ENCODE measurements around the gene FLT3.

Gene FLT3

DNA sequence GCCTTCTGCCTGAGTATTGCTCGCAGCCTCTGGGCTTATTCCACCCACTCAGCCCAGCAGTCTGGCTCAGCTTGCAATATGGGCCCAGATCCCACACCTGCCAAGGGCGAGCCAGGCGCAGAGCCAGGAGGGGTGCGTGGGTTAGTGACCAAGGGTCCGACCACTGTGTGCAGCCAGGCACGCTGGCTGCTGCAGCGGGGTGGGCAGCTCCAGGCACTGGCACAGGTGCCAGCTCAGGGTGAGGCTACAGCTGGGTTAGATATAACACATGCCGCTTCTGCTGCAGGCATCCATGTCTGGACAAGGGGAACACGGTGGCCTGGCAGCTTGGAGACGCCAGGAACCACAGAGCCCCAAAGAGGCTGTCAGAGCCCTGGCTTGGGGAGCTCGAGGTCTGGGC lies 99.3 kb downstream of the FLT3 start:
- no peak for DNase-seq

- no peak for DNase-seq
These were observed 99.8 kb downstream of the FLT3 start for GRCh38 chr13:28000567-28000966.

DNA sequence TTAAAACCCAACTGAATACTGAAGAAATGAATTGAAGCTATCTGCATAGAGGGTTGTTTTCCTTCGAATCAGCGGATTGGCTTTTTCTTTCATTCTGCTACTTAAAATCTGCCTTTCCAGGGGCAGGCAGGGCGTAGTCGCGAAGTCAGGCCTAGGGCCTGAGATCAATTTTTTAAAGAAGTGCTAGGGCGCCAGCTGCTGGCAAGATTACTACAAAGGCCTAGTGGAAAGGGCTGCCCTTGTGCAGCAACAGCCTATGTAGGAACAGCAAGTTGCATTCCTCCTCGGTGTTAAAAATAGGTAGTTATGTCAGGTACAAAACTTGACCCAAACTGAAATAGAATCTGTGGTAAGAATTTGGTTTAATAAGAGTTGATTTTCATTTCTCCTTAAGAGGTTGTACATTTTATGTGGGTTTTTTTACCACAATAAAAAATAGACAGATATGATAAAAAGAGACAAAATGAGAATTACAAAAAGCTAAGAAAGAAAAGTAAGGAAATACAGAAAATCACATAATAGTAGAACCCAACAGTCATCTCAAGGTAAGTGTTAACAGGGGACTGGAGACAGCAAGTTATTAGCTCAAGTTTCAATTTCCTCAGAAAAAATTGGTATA lies 102.4 kb downstream of the FLT3 start:
- DNase-seq = peak; percentile 12 to 82

GRCh38 chr13:27991881-27992280 lies 108.5 kb downstream of the FLT3 start:
- no peak for DNase-seq

- DNase-seq = no peak
These were observed 111.9 kb downstream of the FLT3 start, which contains the start of gene URAD for GRCh38 chr13:27988520-27988919. URAD (minus strand) TSS chr13:27988693; CDS start chr13:27988637, 56 bp downstream.

DNA sequence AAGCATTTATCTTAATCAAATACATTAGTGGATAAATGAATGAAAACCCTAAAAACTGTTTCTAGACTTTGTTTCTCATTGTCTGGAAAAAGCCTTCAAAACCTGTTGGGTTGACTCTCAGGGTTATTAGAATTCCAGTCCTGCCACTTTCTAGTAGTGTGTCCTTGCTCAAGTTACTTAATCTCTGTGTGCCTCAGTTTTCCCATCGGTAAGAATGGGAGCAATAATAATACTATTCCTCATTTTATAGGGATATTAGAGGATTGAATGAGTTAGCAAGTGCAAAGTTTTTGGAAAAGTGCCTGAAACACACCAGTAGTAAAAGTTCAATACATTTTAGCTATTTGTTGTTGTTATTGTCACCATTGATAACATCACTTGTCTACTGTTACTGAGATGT lies 114.8 kb downstream of the FLT3 start:
- DNase-seq = no peak

DNA sequence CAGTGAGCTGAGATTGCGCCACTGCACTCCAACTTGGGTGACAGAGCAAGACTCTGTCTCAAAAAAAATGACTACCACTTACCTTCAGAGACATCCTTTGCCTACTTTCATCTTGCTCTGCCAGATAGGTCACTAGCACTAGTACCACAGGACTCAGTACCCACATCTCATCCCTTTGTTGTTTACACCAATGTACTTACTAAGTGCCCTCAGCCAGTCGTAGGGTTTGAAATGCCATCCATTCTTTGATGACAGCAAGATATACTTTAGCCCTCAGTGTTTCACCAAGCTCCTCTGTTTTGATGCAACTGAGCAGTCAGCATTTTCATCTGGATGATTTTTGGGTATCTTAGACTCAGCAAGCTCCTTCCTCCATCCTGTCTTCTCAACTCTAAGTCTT lies 118.0 kb downstream of the FLT3 start:
- DNase-seq = no peak

- no peak for DNase-seq
These were observed 119.2 kb downstream of the FLT3 start for GRCh38 chr13:27981006-27981708.

- no peak for DNase-seq
These were observed 119.9 kb downstream of the FLT3 start for GRCh38 chr13:27980280-27980998.

DNA sequence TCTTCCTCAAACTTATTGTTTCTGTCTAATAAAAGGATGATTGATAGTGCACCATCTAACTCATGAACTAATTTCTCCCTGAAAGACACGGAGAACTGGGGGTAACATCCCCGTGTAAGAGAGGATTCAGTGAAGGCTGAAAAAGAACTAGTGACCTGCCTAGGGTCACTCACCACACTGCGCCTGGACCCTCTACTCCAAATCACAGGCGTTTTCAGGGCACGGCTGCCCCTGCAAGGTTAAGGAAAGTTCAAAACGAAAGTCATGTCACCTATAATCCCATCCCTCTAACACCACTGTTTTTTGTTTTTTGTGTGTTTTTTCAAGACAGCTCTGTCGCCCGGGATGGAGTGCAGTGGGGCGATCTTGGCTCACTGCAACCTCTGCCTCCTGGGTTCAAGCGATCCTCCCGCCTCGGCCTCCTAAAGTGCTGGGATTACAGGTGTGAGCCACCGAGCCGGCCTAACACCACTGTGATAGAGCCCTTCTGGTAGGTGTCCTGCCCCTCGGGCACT lies 120.6 kb downstream of the FLT3 start:
- no peak for DNase-seq

DNA sequence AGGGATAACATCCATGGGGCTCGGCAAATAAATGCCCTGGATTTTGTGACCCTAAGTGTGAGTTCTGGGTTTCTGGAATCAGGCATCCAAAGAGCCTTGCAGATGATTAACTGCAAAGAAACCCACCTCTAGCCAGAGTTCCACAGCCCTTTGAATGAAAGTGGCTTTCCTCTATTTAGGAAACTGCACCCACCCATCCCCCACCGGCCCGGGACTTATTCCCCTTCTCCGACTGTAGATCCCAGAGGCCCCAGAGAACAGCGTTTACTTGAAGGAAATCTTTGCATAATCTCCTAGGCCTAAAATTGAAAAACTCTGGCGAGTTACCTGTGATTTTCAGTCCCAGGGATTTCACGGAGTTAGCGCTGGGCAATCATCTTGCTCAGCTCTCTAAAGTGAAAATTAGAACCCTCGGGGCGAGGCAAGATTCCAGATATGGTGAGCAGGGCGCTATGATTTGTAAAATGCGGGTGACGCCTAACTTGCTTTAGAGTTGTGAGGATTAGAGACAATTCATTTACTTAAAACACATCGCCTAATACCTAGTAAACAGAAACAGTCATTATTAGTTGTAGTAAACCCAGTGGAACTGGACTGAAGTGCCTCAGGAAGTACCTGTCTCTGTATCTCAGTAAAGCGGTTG lies 121.3 kb downstream of the FLT3 start:
- DNase-seq = no peak

- no peak for DNase-seq
These were observed 121.9 kb downstream of the FLT3 start for GRCh38 chr13:27978301-27978968.

- peak in 1 of 2 experiments; percentile 42 for DNase-seq
These were observed 122.7 kb downstream of the FLT3 start for GRCh38 chr13:27977476-27978300.

- no peak for DNase-seq
These were observed 123.8 kb downstream of the FLT3 start for GRCh38 chr13:27976362-27977091.

DNA sequence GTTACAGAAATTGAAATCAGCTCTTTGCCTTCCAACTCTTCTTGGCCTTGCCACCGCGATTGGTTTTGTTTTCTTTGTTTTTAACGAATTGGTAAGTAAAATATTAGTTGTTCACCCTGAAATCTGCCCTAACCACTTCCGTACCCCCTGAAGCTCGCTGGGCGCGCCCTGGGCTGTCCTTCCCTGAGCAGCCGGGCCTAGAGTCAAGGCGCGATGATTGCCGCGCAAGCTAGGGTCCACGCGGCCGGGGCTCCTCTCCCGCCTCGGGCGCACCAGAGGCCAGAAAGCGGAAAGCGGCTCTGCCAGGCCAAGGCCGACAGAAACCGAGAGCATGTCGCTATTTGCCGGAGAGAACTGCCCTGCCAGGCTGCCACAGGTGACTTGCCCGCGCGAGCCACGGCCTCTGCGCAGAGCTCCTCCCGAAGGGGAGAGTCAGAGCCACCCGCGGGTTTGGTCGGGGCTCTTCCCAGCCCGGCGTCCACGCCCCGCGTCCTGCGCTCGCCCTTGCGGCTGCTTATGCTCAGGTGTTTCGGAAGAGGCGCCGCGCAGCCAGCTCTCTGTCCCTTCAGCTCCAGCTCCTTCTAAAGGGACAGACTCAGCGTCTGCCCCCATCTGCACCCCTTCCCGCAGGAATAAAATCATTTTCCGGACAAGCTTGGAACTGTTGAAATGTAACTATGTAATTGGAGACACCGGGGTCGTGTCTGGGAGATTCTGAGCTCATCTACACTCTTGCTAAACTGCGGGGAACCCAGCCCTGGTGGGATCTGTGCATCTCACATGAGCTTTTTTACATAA lies 124.6 kb downstream of the FLT3 start:
- no peak for DNase-seq

GRCh38 chr13:27973961-27974662 lies 126.3 kb downstream of the FLT3 start:
- DNase-seq = no peak

DNA sequence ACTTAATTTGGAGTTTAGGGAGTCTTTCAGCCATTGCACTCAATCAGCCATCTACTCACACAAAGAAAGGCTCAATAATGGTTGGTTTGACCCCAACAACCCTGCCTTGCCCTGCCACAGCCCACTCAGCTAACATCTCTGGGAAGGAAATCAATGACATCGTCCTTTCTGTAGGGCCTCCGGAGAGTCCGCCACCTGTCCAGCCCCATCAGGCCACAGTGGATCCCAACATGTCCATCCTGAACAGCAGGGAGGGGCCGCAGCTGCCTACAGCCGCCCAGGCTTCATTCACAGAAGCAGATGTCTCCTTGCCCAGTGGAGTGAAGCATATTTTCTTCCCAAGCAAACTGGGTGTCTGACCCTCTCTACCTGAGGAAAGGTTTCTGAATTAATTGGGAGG lies 127.1 kb downstream of the FLT3 start:
- no peak for DNase-seq

DNA sequence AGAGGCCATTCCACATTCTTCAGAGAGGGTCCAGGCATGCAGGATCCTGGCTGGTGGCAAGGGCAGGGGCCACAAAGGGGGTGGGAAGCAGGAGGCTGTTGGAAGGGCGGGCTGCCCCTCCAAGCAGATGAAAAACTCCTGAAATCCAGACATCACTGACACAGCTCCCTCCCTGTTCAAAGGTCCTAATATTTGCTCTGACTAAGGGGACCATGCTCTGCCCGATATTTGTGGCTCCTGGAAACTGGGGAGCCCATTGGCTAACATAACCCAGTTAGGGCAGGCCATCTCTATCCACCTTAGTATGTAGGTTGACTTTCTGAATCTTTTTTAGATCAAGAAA lies 127.9 kb downstream of the FLT3 start:
- no peak for DNase-seq

DNA sequence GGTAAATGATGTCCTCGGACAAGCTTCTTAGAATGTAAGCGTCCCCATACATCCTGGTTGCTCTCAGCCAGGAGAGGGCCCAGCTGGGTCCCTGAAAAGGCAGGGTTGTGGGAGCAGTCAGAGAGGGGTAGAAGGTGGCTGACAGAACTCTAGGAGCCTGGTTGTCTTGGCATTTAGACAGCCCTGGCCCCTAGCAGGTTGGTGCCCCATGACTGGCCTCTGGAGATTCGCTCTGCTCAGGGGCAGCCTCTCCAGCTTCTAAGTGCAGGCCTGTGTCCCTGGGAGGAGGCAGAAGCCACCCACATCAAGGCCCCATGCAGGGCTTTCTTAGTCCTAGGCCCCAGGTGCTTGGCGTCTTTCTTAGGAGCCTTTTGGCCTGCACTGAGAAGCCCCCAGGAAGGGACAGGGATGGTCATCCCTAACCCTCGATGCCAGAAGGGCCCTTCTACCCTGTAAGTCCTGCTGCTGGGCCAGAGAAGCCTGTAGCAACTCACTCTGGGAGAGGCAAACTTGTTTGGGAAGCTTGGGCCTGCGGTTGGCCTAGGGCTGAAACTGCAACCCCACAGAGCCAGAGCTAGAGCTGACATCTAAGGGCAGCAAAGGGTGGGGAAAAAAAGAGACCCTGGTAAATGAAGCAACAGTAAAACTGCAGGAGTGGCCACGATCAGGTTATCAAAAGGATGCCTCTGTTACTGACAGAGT lies 128.4 kb downstream of the FLT3 start:
- DNase-seq = no peak

All from NCI-H524 (cell line).